Measurements from ENCODE around the gene TMEM131. TPM values are rescaled to one million over a fixed set of nuclear protein-coding genes. Genes with fewer than 3 reads are reported as not detected.

Gene TMEM131
- total RNA-seq, 4 donors from 2014 or later: 78.4 to 86.4 (median 80.5) TPM

DNA sequence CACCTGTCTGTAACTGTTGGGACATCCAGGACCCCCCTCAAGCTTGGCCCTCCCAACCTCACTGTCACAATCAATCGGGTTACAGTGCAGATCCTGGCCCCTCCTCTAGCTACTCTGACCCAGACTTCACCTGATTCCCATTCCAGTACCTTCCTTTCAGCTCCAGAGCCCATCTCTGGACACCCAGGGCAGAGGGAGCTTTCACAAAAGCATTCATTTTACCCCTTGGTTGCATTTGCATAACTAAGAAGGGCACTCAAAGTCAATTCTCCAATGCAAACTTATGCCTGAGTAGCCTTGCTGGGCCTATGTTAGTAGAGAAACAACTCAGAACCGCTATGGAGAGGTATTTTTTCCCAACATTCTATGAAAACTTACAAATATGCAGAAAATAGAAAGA is 275.0 kb downstream of the TMEM131 start:
- in situ Hi-C loops (cut with MboI; ENCODE audit: low pct_ligation_motif_present in 1 of 4, low pct_unique_long_range_greater_than_20kb in 1 of 4, low sequenced_read_pairs in 3 of 4): no loop called here
- TF ChIP-seq POLR2AphosphoS5 (IDR thresholded peaks at IDR 0.05): no peak
- TF ChIP-seq POLR2A (IDR thresholded peaks at IDR 0.05): no peak
- TF ChIP-seq EP300 (IDR thresholded peaks at IDR 0.05; ENCODE audit: low read depth): no peak
- TF ChIP-seq, protein P1, sequence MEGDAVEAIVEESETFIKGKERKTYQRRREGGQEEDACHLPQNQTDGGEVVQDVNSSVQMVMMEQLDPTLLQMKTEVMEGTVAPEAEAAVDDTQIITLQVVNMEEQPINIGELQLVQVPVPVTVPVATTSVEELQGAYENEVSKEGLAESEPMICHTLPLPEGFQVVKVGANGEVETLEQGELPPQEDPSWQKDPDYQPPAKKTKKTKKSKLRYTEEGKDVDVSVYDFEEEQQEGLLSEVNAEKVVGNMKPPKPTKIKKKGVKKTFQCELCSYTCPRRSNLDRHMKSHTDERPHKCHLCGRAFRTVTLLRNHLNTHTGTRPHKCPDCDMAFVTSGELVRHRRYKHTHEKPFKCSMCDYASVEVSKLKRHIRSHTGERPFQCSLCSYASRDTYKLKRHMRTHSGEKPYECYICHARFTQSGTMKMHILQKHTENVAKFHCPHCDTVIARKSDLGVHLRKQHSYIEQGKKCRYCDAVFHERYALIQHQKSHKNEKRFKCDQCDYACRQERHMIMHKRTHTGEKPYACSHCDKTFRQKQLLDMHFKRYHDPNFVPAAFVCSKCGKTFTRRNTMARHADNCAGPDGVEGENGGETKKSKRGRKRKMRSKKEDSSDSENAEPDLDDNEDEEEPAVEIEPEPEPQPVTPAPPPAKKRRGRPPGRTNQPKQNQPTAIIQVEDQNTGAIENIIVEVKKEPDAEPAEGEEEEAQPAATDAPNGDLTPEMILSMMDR (IDR thresholded peaks at IDR 0.05): no peak
- Histone ChIP-seq H3K27me3 (no peaks in the 10 kb centered on the region), H3K27ac (no peak overlapping the region), H3K9me3 (no peaks in the 10 kb centered on the region), H3K36me3 (no peaks in the 10 kb centered on the region), H3K4me1 (no peaks in the 10 kb centered on the region), H3K4me3 (no peak overlapping the region)
- no peak for DNase-seq
- intact Hi-C loops (cut with DNase I; ENCODE audit: low total_unique reads): no loop called here
- 78 to 83% methylated on average over 1 to 2 of the region's 2 CpGs for WGBS, 2 donors (ENCODE audit: low coverage in 1 of 2)

DNA sequence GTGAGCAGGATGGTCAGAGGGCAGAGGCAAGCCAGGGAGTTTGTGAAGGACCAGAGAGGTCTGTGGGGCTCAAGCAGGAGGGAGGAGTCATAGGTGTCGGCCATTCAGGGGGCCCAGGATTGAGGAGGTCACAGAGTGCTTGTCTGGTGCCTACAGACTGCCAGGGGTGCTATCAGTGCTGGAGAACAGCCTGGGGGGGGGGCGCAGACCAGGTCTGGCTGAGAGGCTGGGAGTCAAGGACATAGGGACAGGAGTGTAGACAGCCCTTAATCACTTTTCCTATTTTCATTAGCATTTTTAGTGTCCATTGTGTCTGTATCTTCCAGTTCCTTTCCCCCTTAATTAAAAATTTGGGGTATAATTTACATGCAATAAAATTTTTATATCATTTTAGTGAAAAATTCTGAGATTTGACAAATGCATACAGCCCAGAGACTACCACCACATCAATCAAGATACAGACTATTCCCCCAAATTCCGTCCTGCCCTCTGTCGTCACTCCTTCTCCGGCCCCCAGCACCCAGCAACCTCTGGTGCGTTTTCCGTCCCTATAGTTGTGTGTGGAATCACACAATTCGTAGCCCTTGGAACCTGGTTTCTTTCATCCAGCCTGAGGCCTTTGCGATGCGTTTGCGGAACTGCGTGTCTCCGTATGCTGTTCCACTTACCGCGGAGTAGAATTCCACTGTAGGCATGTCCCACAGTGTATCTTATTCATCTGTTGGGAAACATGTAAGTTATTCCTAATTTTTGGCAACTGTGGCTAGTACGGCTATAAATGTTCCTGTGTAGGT is 276.2 kb downstream of the TMEM131 start:
- Histone ChIP-seq H3K27ac (no peak overlapping the region), H3K4me3 (no peak overlapping the region), H3K4me1 (no peaks in the 10 kb centered on the region), H3K27me3 (no peaks in the 10 kb centered on the region), H3K36me3 (no peaks in the 10 kb centered on the region), H3K9me3 (no peaks in the 10 kb centered on the region)
- no peak for DNase-seq
- in situ Hi-C loops (cut with MboI; ENCODE audit: low pct_ligation_motif_present in 1 of 4, low pct_unique_long_range_greater_than_20kb in 1 of 4, low sequenced_read_pairs in 3 of 4): no loop called here
- intact Hi-C loops (cut with DNase I; ENCODE audit: low total_unique reads): no loop called here
- WGBS, 2 donors (ENCODE audit: low coverage in 1 of 2): 94 to 95% methylated on average over 6 to 16 of the region's 16 CpGs
- TF ChIP-seq POLR2AphosphoS5 (IDR thresholded peaks at IDR 0.05) (no peak), EP300 (IDR thresholded peaks at IDR 0.05; ENCODE audit: low read depth) (no peak)
- TF ChIP-seq, protein P1 (IDR thresholded peaks at IDR 0.05): no peak

DNA sequence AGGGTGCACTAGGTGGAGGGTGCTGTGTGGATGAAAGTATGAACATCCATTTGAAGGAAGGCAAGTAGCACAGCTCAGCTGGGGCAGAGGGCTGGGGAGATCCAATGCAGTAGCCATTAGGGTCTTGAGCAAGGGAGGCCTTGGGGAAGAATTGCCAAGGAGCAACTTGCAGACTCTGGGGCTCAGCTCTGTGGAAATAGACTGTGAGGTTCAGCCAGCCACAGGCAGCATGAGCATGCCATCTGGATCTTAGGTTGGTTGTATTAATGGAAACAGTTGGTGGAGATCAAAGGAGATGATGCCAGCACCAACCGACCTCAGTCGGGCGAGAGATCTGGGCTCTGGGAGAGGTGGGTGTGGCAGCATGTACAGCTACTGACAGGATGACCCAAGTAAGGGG is 276.8 kb downstream of the TMEM131 start:
- 35% methylated on average over 3 of the region's 3 CpGs; no CpG with 5 or more reads in 1 of the 2 donors for WGBS, 2 donors (ENCODE audit: low coverage in 1 of 2)
- Histone ChIP-seq H3K4me3 (no peak overlapping the region), H3K27me3 (no peaks in the 10 kb centered on the region), H3K36me3 (no peaks in the 10 kb centered on the region), H3K27ac (no peak overlapping the region), H3K9me3 (no peaks in the 10 kb centered on the region), H3K4me1 (no peaks in the 10 kb centered on the region)
- in situ Hi-C loops (cut with MboI; ENCODE audit: low pct_ligation_motif_present in 1 of 4, low pct_unique_long_range_greater_than_20kb in 1 of 4, low sequenced_read_pairs in 3 of 4): no loop called here
- intact Hi-C loops (cut with DNase I; ENCODE audit: low total_unique reads): no loop called here
- TF ChIP-seq POLR2AphosphoS5 (IDR thresholded peaks at IDR 0.05) (no peak), POLR2A (IDR thresholded peaks at IDR 0.05) (no peak), EP300 (IDR thresholded peaks at IDR 0.05; ENCODE audit: low read depth) (no peak)
- TF ChIP-seq, protein P1 (IDR thresholded peaks at IDR 0.05): no peak
- DNase-seq: no peak

DNA sequence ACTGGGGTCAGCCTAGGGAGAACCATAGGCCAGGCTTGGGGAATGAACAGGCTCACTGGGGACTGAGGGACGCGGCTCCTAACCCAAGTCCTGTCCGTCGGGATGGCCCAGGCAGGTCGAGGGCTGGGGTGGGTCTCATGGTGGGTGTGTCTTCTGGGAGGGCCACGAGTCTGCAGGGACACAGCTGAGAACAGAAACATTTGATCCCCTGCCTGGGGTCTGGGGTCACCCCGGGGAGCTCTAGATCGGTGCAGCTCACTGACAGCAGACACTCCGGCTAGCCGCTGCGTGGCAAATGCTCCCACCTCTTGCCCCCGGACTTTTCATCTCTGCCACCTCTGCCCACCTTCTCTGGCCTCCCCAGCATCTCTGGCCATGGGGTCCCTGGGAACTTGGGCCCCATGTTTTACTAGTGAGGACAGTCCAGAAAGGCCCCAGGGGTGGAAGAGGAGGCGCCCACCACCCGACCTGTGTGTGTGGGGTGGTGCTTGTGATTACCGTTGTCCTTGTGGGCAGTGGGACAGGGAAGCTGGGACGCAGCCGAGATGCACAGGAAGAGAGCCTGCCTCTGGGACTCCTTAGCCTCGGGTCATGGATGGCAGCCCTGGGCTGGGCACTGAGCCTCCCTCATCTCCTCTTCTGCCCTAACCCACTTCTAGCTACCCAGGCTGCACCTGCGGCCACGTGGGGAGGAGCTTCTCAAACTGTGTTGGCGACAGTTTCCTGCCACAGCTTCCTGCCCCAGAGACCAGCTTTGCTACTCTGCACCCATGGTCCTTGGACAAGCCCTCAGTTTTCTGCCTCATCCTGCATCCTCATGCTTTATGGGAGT is 277.5 kb downstream of the TMEM131 start:
- WGBS, 2 donors (ENCODE audit: low coverage in 1 of 2): 78% methylated on average over 21 of the region's 21 CpGs; no CpG with 5 or more reads in 1 of the 2 donors
- Histone ChIP-seq H3K27me3 (no peaks in the 10 kb centered on the region), H3K27ac (peak overlapping the region in 1 of 4 donors; percentile 21), H3K4me1 (no peaks in the 10 kb centered on the region), H3K9me3 (no peaks in the 10 kb centered on the region), H3K36me3 (no peaks in the 10 kb centered on the region), H3K4me3 (peak overlapping the region in 1 of 4 donors; percentile 4)
- in situ Hi-C loops (cut with MboI; ENCODE audit: low pct_ligation_motif_present in 1 of 4, low pct_unique_long_range_greater_than_20kb in 1 of 4, low sequenced_read_pairs in 3 of 4) (no loop called here), intact Hi-C loops (cut with DNase I; ENCODE audit: low total_unique reads) (no loop called here)
- peak; percentile 58 for DNase-seq
- no peak for TF ChIP-seq POLR2AphosphoS5 (IDR thresholded peaks at IDR 0.05)

Data from transverse colon (tissue), 4 donors.